Testis (tissue), 2 donors: ENCODE measurements around the gene SLIT3.

Experiments
- CTCF ChIP-seq, 3 experiments: fragments of 450-650 bp in 2 of 3; fragments of 200-600 bp in 1 of 3; sonication (generic) in 1 of 3; IDR thresholded peaks; one replicate each; pipeline ENCODE4 v1.5.1; 2016 to 2019; ENCODE audit warnings: antibody characterized with exemption in 3 of 3, mild to moderate bottlenecking in 2 of 3, moderate library complexity in 1 of 3
- POLR2A ChIP-seq: fragments of 450-650 bp; IDR thresholded peaks from one replicate; pipeline ENCODE4 v1.6.1; 2017; ENCODE audit warnings: antibody characterized with exemption, mild to moderate bottlenecking, moderate library complexity

GRCh38 chr5:168863021-168863420 is 437.9 kb downstream of the SLIT3 start:
- TF ChIP-seq CTCF (IDR thresholded peaks at IDR 0.05): no peak
- TF ChIP-seq POLR2A: no peak
